COLO829 (cell line): ENCODE results near the gene HNF4A.

Experiments
- DNase-seq: peaks from one replicate; pipeline ENCODE4 v3.0.0; 2012; ENCODE audit warnings: low spot score

The HNF4A gene

DNA sequence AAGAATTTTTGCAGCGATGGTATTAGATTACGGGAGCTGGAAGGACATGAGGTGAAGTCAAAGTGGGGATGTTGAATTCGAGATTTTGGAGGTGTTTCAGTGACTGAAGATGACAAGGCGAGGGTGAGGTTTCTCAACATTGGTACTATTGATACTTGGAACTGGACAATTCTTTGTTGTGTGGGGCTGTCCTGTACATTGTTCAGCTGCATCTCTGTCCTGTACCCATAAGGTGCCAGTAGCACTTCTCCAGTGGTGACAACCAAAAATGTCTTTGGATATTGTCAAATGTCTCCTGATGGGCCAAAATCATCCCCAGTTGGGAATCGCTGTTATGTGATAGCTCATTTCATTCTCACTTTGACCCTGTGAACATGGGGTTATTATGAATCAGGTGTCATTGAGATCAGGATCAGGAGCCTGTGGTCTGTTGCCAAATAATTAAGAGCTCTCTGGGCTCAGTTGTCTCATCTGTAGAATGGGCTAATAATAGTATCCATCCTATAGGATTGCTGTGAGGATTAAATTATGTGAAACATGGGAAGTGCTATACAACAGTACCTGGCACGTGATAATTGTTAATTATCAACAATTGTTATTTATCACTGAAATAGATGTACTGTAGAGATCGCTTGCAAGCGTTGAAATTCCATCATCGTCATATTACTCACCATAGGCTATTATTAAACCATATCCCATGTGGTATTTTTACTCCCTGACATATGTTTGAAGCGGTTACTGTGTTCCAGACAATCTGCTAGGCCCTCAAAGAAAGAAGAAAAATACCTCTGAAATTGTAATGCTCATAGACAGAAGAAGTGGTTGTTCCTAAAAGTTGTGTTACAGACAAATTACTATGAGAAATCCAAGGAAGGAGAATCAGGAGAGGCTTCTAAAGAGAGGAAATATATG lies 71.6 kb downstream of the HNF4A start:
- DNase-seq, result no peak

DNA sequence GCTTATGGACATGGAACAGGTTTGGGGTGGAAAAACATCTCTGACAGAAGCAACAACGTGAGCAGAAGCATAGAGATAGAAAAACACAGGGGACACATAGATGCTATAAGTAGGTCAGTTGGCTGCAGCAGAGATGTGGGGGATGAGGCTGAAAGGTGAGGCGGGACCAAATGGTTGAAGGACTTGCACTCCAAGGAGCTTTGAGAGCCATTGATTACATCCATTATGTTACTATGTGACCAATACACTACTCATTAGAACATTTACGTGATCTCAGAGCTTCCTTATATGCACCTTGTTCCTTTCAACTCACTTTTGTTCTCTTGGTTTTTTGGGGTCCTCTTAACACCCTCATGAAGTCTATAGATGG lies 72.3 kb downstream of the HNF4A start:
- DNase-seq, result no peak

DNA sequence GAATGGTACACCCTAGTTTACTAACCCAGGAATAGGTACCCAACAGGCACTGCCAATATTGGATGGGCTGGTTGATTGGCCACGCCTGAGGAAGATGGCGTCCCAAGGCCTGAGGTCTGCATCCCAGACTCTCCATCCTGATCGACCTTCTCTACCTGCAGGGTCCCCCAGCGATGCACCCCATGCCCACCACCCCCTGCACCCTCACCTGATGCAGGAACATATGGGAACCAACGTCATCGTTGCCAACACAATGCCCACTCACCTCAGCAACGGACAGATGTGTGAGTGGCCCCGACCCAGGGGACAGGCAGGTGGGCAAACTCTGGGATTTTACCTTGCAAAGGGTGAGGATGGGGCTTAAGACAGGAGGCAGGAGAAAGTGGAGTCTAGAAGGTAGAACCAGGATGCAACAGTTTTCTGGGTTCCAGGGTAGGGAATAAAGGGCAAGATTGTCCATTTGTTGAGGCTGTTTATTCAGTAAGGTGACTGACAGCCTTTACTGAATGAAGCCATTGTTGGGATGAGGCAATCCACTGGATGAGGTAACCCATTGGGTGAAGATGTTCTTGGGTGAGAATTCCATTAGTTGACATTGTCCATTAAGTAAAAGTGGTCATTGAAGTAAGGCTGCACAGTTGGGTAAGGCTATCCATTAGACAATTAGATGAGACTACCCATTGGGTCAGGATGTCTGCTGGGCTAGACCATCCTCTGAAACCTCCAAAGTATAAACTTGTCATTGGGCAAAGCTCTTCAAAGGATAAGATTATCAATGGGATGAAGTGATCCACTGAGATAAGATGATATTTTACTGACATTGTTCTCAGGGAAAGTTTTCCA lies 72.9 kb downstream of the HNF4A start:
- peak; percentile 59 for DNase-seq

DNA sequence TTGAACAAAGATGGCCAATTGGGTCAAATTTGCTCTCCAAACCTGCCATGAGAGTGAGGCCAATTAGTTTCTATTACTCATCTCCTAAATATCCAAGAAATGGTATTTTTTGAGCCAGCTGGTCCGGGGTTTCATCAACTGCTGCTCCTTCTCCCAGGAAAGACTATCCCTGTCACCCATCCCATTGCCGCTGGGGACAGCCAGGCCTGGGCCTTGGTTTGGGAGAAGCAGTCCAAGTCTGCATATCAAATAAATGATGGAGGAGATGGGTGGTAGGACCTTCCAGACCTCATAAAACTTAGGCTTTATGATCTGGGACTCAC lies 73.5 kb downstream of the HNF4A start:
- DNase-seq, result no peak

DNA sequence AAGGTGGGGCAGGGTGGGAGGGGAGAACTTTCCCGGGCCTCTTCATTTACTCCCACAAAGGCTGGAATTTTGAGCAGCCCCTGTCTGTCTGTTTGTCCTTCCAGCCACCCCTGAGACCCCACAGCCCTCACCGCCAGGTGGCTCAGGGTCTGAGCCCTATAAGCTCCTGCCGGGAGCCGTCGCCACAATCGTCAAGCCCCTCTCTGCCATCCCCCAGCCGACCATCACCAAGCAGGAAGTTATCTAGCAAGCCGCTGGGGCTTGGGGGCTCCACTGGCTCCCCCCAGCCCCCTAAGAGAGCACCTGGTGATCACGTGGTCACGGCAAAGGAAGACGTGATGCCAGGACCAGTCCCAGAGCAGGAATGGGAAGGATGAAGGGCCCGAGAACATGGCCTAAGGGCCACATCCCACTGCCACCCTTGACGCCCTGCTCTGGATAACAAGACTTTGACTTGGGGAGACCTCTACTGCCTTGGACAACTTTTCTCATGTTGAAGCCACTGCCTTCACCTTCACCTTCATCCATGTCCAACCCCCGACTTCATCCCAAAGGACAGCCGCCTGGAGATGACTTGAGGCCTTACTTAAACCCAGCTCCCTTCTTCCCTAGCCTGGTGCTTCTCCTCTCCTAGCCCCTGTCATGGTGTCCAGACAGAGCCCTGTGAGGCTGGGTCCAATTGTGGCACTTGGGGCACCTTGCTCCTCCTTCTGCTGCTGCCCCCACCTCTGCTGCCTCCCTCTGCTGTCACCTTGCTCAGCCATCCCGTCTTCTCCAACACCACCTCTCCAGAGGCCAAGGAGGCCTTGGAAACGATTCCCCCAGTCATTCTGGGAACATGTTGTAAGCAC lies 74.1 kb downstream of the HNF4A start:
- DNase-seq, result no peak

DNA sequence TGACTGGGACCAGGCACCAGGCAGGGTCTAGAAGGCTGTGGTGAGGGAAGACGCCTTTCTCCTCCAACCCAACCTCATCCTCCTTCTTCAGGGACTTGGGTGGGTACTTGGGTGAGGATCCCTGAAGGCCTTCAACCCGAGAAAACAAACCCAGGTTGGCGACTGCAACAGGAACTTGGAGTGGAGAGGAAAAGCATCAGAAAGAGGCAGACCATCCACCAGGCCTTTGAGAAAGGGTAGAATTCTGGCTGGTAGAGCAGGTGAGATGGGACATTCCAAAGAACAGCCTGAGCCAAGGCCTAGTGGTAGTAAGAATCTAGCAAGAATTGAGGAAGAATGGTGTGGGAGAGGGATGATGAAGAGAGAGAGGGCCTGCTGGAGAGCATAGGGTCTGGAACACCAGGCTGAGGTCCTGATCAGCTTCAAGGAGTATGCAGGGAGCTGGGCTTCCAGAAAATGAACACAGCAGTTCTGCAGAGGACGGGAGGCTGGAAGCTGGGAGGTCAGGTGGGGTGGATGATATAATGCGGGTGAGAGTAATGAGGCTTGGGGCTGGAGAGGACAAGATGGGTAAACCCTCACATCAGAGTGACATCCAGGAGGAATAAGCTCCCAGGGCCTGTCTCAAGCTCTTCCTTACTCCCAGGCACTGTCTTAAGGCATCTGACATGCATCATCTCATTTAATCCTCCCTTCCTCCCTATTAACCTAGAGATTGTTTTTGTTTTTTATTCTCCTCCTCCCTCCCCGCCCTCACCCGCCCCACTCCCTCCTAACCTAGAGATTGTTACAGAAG lies 75.0 kb downstream of the HNF4A start:
- DNase-seq, result no peak

DNA sequence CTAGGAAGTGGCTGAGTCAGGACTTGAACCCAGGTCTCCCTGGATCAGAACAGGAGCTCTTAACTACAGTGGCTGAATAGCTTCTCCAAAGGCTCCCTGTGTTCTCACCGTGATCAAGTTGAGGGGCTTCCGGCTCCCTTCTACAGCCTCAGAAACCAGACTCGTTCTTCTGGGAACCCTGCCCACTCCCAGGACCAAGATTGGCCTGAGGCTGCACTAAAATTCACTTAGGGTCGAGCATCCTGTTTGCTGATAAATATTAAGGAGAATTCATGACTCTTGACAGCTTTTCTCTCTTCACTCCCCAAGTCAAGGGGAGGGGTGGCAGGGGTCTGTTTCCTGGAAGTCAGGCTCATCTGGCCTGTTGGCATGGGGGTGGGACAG lies 75.6 kb downstream of the HNF4A start:
- no peak for DNase-seq

DNA sequence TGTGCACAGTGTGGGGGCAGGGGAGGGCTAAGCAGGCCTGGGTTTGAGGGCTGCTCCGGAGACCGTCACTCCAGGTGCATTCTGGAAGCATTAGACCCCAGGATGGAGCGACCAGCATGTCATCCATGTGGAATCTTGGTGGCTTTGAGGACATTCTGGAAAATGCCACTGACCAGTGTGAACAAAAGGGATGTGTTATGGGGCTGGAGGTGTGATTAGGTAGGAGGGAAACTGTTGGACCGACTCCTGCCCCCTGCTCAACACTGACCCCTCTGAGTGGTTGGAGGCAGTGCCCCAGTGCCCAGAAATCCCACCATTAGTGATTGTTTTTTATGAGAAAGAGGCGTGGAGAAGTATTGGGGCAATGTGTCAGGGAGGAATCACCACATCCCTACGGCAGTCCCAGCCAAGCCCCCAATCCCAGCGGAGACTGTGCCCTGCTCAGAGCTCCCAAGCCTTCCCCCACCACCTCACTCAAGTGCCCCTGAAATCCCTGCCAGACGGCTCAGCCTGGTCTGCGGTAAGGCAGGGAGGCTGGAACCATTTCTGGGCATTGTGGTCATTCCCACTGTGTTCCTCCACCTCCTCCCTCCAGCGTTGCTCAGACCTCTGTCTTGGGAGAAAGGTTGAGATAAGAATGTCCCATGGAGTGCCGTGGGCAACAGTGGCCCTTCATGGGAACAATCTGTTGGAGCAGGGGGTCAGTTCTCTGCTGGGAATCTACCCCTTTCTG lies 76.2 kb downstream of the HNF4A start:
- no peak for DNase-seq

DNA sequence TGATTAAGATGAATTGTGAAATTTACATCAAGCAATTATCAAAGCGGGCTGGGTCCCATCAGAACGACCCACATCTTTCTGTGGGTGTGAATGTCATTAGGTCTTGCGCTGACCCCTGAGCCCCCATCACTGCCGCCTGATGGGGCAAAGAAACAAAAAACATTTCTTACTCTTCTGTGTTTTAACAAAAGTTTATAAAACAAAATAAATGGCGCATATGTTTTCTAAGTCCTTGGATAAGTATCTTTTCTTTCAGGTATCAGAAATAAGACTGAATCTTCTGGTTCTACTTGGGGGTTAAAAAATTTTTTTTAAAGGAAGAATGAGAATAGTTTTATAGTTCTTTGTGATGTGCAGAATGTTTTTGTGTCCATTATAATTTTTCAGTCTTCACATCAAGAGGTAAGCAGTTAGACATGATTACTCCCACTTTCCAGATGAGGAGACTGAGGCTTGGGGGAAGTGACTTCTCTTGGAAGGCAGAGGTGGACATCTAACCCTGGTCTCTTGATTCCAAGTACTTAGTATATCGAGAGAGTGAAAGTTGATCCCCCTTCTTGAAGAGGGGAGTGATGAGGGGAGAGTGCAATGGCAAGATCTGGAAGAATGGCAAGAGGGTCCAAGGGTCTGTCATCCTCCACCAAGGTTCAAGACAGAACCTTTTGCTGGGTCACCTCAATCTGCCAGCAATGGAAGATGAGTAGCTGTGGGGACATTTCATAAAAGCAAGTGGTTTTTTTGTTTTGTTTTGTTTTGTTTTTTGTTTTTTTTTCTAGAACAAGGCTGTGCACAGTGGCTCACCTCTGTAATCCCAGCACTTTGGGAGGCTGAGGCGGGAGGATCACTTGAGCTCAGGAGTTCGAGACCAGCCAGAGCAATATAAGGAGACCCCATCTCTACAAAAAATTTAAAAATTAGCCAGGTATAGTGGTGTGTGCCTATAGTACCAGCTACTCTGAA lies 77.4 kb downstream of the HNF4A start:
- no peak for DNase-seq

DNA sequence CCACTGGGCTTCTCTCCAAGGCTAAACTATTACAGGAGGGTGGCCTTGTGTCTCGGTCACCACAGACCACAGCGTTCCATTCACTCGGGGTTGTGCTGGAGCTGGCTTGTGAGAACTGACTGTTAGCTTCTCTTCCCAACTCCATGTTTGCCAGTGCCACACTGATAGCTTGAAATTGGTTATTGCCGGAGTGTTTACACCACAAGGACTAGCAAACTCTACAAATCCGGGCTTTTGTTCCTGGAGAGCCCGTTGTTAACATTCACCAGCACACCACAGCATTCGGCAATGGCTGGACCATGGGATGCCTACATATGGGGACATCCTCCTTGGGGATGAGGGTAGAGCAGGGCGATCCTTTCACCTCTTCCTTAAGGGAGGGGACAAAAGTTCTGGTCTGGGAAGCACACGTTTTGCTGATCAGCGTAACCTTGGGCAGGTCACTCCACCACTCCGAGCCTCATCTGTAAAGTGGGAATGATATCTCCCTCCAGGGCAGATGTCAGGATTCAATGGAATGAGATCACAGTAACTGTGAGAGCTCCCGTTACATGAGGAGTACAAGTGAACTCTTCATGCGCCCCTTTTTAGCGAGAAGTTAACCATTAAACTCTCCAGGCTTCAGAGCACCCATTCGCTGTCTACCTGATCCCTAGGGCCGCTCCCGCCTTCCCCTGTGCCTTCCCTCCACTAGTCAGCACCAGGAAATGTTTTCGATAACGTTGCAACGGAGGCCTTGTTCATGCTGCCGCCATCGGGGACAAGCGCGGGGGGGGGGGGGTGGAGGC lies 78.4 kb downstream of the HNF4A start:
- no peak for DNase-seq

DNA sequence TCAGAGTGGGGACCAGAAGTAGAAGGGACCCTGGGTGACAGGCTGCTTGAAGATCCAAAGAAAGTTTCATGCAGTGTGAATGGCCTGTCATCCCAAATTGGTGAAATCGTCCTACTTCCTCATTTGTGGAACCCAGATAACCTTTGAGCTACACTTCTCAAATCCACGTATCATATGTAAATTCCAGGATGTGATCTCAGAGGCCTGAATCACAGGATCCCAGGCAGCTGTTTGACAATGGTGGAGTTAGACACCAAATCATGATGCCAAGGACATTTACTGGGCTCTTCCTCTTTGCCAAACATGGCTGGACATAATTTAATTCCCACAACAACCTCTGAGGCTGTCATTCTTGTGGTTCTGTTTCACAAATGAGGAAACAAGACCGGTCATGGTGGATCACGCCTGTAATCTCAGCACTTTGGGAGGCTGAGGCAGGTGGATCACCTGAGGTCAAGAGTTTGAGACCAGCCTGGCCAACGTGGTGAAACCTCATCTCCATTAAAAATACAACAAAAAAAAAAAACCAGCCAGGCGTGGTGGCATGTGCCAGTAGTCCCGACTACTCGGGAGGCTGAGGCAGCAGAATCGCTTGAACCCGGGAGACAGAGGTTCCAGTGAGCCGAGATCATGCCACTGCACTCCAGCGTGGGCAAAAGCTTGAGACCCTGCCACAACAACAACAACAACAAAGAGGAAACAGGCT lies 80.3 kb downstream of the HNF4A start:
- DNase-seq, result no peak

DNA sequence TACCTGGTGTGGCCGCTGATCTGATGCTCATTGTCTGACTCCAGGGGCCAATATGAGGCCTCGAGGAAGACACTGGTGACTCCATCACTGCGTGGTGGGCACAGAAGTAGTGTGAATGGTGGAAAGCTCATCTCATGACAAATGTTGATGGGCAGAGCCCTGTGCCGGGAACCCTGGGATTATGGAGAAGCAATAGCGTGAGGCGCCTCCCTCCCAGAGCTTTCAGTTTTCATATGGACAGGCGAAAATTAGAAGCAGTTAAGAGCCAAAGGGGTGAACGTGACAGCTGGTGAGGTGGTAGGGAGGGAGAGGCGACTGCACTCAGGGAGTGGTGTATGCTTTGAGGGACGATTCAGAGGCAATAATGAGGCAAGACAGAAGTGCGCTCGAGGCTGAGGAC lies 80.9 kb downstream of the HNF4A start:
- DNase-seq, result no peak

DNA sequence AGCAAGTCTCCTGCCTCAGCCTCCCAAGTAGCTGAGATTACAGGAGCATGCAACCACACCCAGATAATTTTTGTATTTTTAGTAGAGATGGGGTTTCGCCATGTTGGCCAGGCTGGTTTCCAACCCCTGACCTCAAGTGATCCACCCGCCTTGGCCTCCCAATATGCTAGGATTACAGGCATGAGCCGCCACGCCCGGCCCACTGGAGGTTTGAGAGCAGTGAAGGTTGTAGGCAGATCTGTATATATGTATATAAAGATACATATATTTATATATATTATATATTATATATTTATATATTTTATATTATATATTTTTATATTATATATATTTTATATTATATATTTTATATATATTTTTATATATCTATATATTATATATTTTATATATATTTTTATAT lies 82.0 kb downstream of the HNF4A start:
- no peak for DNase-seq

DNA sequence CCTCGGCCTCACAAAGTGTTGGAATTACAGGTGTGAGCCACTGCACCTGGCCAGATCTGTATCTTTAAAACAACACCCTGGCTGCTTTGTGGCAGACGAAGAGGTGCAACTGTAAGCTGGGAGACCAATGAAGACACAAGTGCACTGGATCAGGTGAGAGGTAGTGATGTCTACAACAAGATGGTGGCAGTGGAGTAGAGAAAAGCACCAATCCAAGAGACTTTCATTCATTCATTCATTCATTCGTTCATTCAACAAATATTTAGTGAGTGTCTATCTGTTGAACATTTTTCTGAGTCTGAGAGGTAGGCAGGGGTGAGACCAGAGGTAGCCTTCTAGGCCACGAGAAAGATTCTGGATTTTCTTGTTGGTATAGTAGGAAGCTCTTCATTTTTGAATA lies 83.3 kb downstream of the HNF4A start:
- DNase-seq, result no peak

DNA sequence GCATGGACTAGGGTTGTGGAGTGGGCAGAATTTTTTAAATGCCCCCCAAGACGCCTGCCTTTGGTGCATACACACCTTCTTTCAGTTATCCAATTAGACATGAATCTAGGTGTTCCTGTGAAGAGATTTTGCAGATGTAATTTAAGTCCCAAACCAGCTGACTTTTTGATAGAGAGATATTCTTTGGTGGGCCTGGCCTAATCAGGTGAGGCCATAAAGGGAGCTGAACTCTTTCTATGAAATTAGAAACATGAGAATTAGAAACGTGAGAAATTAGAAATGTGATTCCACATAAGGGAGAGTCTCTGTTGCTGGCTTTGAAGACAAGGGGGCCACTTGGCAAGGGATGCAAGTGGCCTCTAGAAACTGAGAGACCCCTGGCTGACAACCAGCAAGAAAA lies 83.8 kb downstream of the HNF4A start:
- no peak for DNase-seq

DNA sequence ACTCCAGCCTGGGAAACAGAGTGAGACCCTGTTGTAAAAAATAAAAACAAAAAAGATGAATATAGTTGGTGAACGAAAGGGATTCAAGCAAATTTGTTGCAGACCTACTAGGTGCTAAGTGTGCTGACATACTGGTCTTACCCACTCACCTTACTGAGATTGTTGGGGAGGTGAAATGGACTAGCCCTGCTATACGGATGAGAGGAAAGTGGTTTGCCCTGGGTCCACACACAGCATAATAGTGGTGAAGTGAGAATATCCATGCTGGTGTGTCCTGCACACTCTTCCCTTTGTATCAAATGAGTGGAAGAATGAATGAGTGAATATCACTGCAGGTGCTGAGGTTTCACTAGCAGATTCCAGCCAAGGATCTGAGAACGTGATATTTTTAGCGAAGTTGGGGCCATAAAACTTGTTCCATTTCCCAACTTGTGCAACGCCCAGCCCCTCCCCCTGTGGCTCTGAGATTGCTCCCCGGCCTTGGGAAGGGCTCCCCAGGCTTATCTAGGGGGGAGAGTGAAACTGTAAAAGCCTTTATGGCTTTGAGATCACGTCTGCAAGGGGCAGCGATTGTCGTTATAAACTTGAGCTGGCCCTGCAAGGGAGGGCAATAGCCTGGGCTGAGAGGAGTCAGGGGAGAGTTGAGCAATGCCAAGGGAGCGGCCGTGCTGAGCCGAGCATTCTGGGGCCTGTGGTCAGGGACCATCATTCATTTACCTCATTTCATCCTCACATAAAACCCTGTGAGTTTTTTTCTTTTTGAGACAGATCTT lies 87.0 kb downstream of the HNF4A start:
- no peak for DNase-seq
